K562 (cell line): ENCODE measurements around the gene ROPN1B. TPM values are rescaled to one million over a fixed set of nuclear protein-coding genes. Genes with fewer than 3 reads are reported as not detected.

Experiments used
- ATAC-seq: fragments of 200-7000 bp; cut with Tn5 transposase; 3 replicates; pipeline ENCODE4 v1.9.1; 2020; ENCODE audit warnings: moderate library complexity
- BruUV-seq: library from RNA; stranded (reverse); fragments of 400-500 nt; replicated peaks from 2 replicates; lab custom pipeline; 2021; lab: Mats Ljungman, UMichigan
- CTCF ChIA-PET: fragments of 300-600 bp; formaldehyde crosslinking; extraction: SDS; loops from one replicate; lab custom pipeline; 2021; ENCODE audit warnings: low intra/inter-chr PET ratio; lab: Yijun Ruan, JAX
- POLR2A ChIA-PET: fragments of 300-600, 350-650 bp; sonication (Branson Sonifier 250); formaldehyde crosslinking; extraction: SDS; loops from one replicate; lab custom pipeline; 2021; ENCODE audit warnings: antibody characterized with exemption, inconsistent platforms; lab: Yijun Ruan, JAX
- DNase-seq, 4 experiments: peaks; one replicate each; pipeline versions ENCODE4 v3.0.0 to v3.0.0-alpha.2; 2011 to 2018; ENCODE audit warnings: low spot score in 3 of 4, mixed read lengths in 3 of 4; ENCODE audit errors: extremely low read depth in 1 of 4
- FAIRE-seq: peaks from 2 replicates; lab custom pipeline; 2011; peaks lifted over from hg19 to GRCh38; lab: Jason Lieb, UNC
- H2AFZ ChIP-seq: 2 replicates; pipeline ENCODE4 v1.6.0; 2011; ENCODE audit warnings: low read depth, low read length, control low read depth, inconsistent platforms
- H3K27ac ChIP-seq: fragments of 200-600 bp; 3 replicates; pipeline ENCODE4 v1.8.0; 2011; ENCODE audit warnings: low read depth, mild to moderate bottlenecking, control low read depth, inconsistent platforms, low read length, moderate library complexity, mixed read lengths; ENCODE audit errors: extremely low read depth
- H3K27me3 ChIP-seq, 2 experiments: fragments of 300-600 bp in 1 of 2; 2 replicates in 1 of 2; 3 replicates in 1 of 2; pipeline versions ENCODE4 v1.6.0 to v1.8.0; 2011; ENCODE audit warnings: inconsistent platforms in 2 of 2, low read length in 2 of 2, mild to moderate bottlenecking in 1 of 2, mixed read lengths in 1 of 2, moderate library complexity in 1 of 2; ENCODE audit not compliant: control insufficient read depth in 2 of 2, insufficient read depth in 2 of 2
- H3K36me3 ChIP-seq: fragments of 300-600 bp; 3 replicates; pipeline ENCODE4 v1.8.0; 2011; ENCODE audit warnings: mild to moderate bottlenecking, low read length, inconsistent platforms; ENCODE audit not compliant: control insufficient read depth, insufficient read depth
- H3K4me1 ChIP-seq, 2 experiments: fragments of 200-600 bp in 1 of 2; replicated peaks in 1 of 2; 2 replicates in 1 of 2; 3 replicates in 1 of 2; pipeline versions ENCODE4 v1.5.1 to v1.8.0; 2011; ENCODE audit warnings: inconsistent platforms in 2 of 2, low read length in 2 of 2, mild to moderate bottlenecking in 1 of 2, mixed read lengths in 1 of 2, moderate library complexity in 1 of 2; ENCODE audit not compliant: control insufficient read depth in 2 of 2, insufficient read depth in 2 of 2
- H3K4me2 ChIP-seq: 2 replicates; pipeline ENCODE4 v1.6.1; 2011; ENCODE audit warnings: low read length, control low read depth, inconsistent platforms, mixed read lengths; ENCODE audit not compliant: insufficient read depth
- H3K4me3 ChIP-seq: fragments of 200-600 bp; sonication (generic), shearing (Covaris generic); 2 replicates; pipeline ENCODE4 v1.5.1; 2016; ENCODE audit warnings: control low read depth, inconsistent platforms
- H3K79me2 ChIP-seq: fragments of 200-600 bp; 3 replicates; pipeline ENCODE4 v1.8.0; 2011; ENCODE audit warnings: low read length, inconsistent platforms; ENCODE audit not compliant: control insufficient read depth, insufficient read depth
- H3K9ac ChIP-seq, 2 experiments: 2 replicates each; pipeline versions ENCODE4 v1.6.0 to v1.6.1; 2011; ENCODE audit warnings: low read depth in 2 of 2, low read length in 2 of 2, control low read depth in 1 of 2, inconsistent platforms in 1 of 2, mild to moderate bottlenecking in 1 of 2, mixed read lengths in 1 of 2; ENCODE audit not compliant: insufficient read depth in 1 of 2
- H3K9me1 ChIP-seq: one replicate; pipeline ENCODE4 v1.6.0; 2011; ENCODE audit warnings: inconsistent platforms, mild to moderate bottlenecking, low read length, moderate library complexity; ENCODE audit not compliant: control insufficient read depth, insufficient read depth
- H3K9me3 ChIP-seq: replicated peaks from 2 replicates; pipeline ENCODE4 v1.5.1; 2011; ENCODE audit warnings: low read depth, low read length, inconsistent platforms; ENCODE audit not compliant: control insufficient read depth, insufficient read depth
- H4K20me1 ChIP-seq: replicated peaks from 2 replicates; pipeline ENCODE4 v1.6.1; 2011; ENCODE audit warnings: low read length, inconsistent platforms, mixed read lengths; ENCODE audit not compliant: control insufficient read depth, insufficient read depth
- ATF4 ChIP-seq: fragments of 450-650 bp; formaldehyde crosslinking; IDR thresholded peaks from 2 replicates; pipeline ENCODE4 v1.4.0; 2022; ENCODE audit warnings: mild to moderate bottlenecking, moderate library complexity
- CC2D1A ChIP-seq: fragments of 450-650 bp; IDR thresholded peaks from 2 replicates; pipeline ENCODE4 v1.6.1; 2017; ENCODE audit warnings: mild to moderate bottlenecking
- HBP1 ChIP-seq: fragments of 450-650 bp; formaldehyde crosslinking; IDR thresholded peaks from 2 replicates; pipeline ENCODE4 v1.4.0; 2022; ENCODE audit warnings: missing genetic modification characterization
- LCOR ChIP-seq: sonication (generic); formaldehyde crosslinking; IDR thresholded peaks from 2 replicates; pipeline ENCODE4 v1.8.0; 2022; ENCODE audit warnings: mild to moderate bottlenecking, missing genetic modification reagents
- MED1 ChIP-seq: sonication (generic); formaldehyde crosslinking; IDR thresholded peaks from 2 replicates; pipeline ENCODE4 v1.8.1; 2023; ENCODE audit warnings: missing genetic modification reagents, borderline replicate concordance
- NFIX ChIP-seq: fragments of 250-450 bp; sonication (Bioruptor Pico); IDR thresholded peaks from 2 replicates; pipeline ENCODE4 v1.4.0; 2020; ENCODE audit warnings: low read depth, mild to moderate bottlenecking, moderate library complexity
- NR2C1 ChIP-seq, 2 experiments: fragments of 450-650 bp; IDR thresholded peaks; 2 replicates each; pipeline ENCODE4 v1.6.1; 2017; ENCODE audit warnings: mild to moderate bottlenecking in 2 of 2, antibody characterized with exemption in 1 of 2, inconsistent platforms in 1 of 2, missing compliant biosample characterization in 1 of 2, missing genetic modification characterization in 1 of 2
- POLR3A ChIP-seq: IDR thresholded peaks from 2 replicates; pipeline ENCODE4 v1.6.1; 2011; ENCODE audit warnings: borderline replicate concordance, mild to moderate bottlenecking, moderate library complexity; ENCODE audit not compliant: insufficient read length, insufficient read depth; ENCODE audit errors: extremely low read depth
- RBM34 ChIP-seq: fragments of 200-400 bp; formaldehyde crosslinking; IDR thresholded peaks from 2 replicates; pipeline ENCODE4 v1.6.1; 2018; ENCODE audit warnings: low read length, borderline replicate concordance; ENCODE audit not compliant: insufficient read depth
- RFX5 ChIP-seq: IDR thresholded peaks from 2 replicates; pipeline ENCODE4 v1.6.1; 2011; ENCODE audit warnings: low read depth, mild to moderate bottlenecking, improper control_type of control experiment, low read length
- STAT5A ChIP-seq: IDR thresholded peaks from 2 replicates; pipeline ENCODE4 v1.6.1; 2012; ENCODE audit warnings: low read length, inconsistent platforms, borderline replicate concordance
- ZMIZ1 ChIP-seq, 2 experiments: fragments of 150-350 bp in 1 of 2; IDR thresholded peaks; 2 replicates each; pipeline ENCODE4 v1.6.1; 2012 to 2016; ENCODE audit warnings: low read depth in 2 of 2, low read length in 2 of 2, mild to moderate bottlenecking in 1 of 2, moderate library complexity in 1 of 2
- ZNF133 ChIP-seq: fragments of 250-450 bp; sonication (Bioruptor Pico); IDR thresholded peaks from 2 replicates; pipeline ENCODE4 v1.4.0; 2020; ENCODE audit warnings: mild to moderate bottlenecking
- ZNF589 ChIP-seq: fragments of 200-800 bp; sonication (Bioruptor generic); IDR thresholded peaks from 2 replicates; pipeline ENCODE4 v1.6.1; 2016; ENCODE audit warnings: low read depth, missing genetic modification characterization, missing compliant biosample characterization
- in situ Hi-C: fragments of 300-500 bp; cut with MboI; formaldehyde crosslinking; loops from 4 replicates; pipeline ENCODE4 v1.15.0; 2018; ENCODE audit warnings: inconsistent platforms, mixed read lengths
- intact Hi-C: fragments of 100-400 bp; cut with micrococcal nuclease; formaldehyde crosslinking; loops from 2 replicates; pipeline ENCODE4 v1.14.2; 2022
- polyA plus RNA-seq, 8 experiments: library from polyadenylated mRNA; depleted of rRNA in 4 of 8; stranded (reverse) in 5 of 8; unstranded in 3 of 8; fragments of >200 nt; fragmentation: Nextera tagmentation in 2 of 8; fragmentation: Illumina TruSeq in 1 of 8; extraction: Ambion mirVana in 2 of 8; extraction: Trizol in 1 of 8; gene quantifications; 2 replicates each; pipeline versions ENCODE4 v1.2.1 to v1.2.3, GENCODE V29; 2011 to 2014; ENCODE audit warnings: inconsistent platforms in 1 of 8, missing spikeins in 1 of 8
- total RNA-seq, 7 experiments: library from RNA; depleted of rRNA in 6 of 7; stranded (reverse); fragments of >200 nt in 6 of 7; fragmentation: Illumina TruSeq in 2 of 7; extraction: Trizol in 2 of 7; gene quantifications; 2 replicates each; pipeline versions ENCODE4 v1.2.1 to v1.2.3, GENCODE V29; 2011 to 2021; ENCODE audit warnings: low replicate concordance in 1 of 7

Gene ROPN1B
- total and polyA plus RNA-seq, 9 of the 15 experiments (the other 6 are each of a cell fraction or from before 2014, with no cell fraction given): not detected

- Histone ChIP-seq H3K9ac (no peak overlapping the region), H3K79me2 (no peaks in the 10 kb centered on the region), H3K27ac (no peak overlapping the region), H3K36me3 (no peaks in the 10 kb centered on the region), H3K27me3 (no peaks in the 10 kb centered on the region), H3K4me1 (no peaks in the 10 kb centered on the region), H3K4me2 (no peak overlapping the region), H3K4me3 (no peak overlapping the region), H4K20me1 (no peaks in the 10 kb centered on the region), H3K9me1 (no peaks in the 10 kb centered on the region), H2AFZ (no peak overlapping the region), H3K9me3 (no peaks in the 10 kb centered on the region)
- FAIRE-seq (no peak), DNase-seq (no peak), ATAC-seq (no peak)
- ChIA-PET CTCF (no interaction called here), POLR2A (no interaction called here)
- in situ Hi-C loops: no loop called here
- TF ChIP-seq ATF4 (no peak), POLR3A (no peak), NR2C1 (IDR thresholded peaks at IDR 0.05) (no peak), NR2C1 (tag; IDR thresholded peaks at IDR 0.05) (no peak), STAT5A (no peak), RBM34 (no peak), MED1 (CRISPR knock-in tag) (no peak), ZMIZ1 (IDR thresholded peaks at IDR 0.05; ENCODE audit: low read depth in 2 of 2, low read length in 2 of 2) (no peak), NFIX (CRISPR knock-in tag) (no peak), RFX5 (no peak), HBP1 (CRISPR knock-in tag) (no peak), CC2D1A (no peak), ZNF589 (CRISPR knock-in tag) (no peak), LCOR (CRISPR knock-in tag) (no peak), ZNF133 (no peak)
- intact Hi-C loops: no loop called here
- BruUV-seq: no TSS peak
These were observed 60.3 kb downstream of the ROPN1B start for GRCh38 chr3:126029241-126029640.
